Measurements from ENCODE around the gene ERVFRD-1.

ERVFRD-1 gene

GRCh38 chr6:11140056-11140455 lies 28.5 kb upstream of the ERVFRD-1 start:
- peak; percentile 24 for DNase-seq (ENCODE audit: low read depth)
- H3K4me3 ChIP-seq (ENCODE audit: low read depth, low read length): no peak overlapping the region
- TF ChIP-seq CTCF (conservative IDR thresholded peaks at IDR 0.05; ENCODE audit: low read depth, low read length): no peak

- DNase-seq (ENCODE audit: low read depth): peak; percentile 55
- H3K4me3 ChIP-seq (ENCODE audit: low read depth, low read length): no peak overlapping the region
- no peak for TF ChIP-seq CTCF (conservative IDR thresholded peaks at IDR 0.05; ENCODE audit: low read depth, low read length)
Measured at GRCh38 chr6:11139051-11139960, 27.8 kb upstream of the ERVFRD-1 start.

- no peak for DNase-seq (ENCODE audit: low read depth)
- H3K4me3 ChIP-seq (ENCODE audit: low read depth, low read length): no peak overlapping the region
- TF ChIP-seq CTCF (conservative IDR thresholded peaks at IDR 0.05; ENCODE audit: low read depth, low read length): no peak
Measured at GRCh38 chr6:11136809-11137208, 25.3 kb upstream of the ERVFRD-1 start.

GRCh38 chr6:11133281-11133680 lies 21.8 kb upstream of the ERVFRD-1 start:
- H3K4me3 ChIP-seq (ENCODE audit: low read depth, low read length): no peak overlapping the region
- TF ChIP-seq CTCF (conservative IDR thresholded peaks at IDR 0.05; ENCODE audit: low read depth, low read length): no peak
- peak; percentile 43 for DNase-seq (ENCODE audit: low read depth)

GRCh38 chr6:11132194-11132888 lies 20.8 kb upstream of the ERVFRD-1 start:
- no peak overlapping the region for H3K4me3 ChIP-seq (ENCODE audit: low read depth, low read length)
- no peak for DNase-seq (ENCODE audit: low read depth)
- no peak for TF ChIP-seq CTCF (conservative IDR thresholded peaks at IDR 0.05; ENCODE audit: low read depth, low read length)

GRCh38 chr6:11130605-11131004 lies 19.1 kb upstream of the ERVFRD-1 start:
- no peak for DNase-seq (ENCODE audit: low read depth)
- H3K4me3 ChIP-seq (ENCODE audit: low read depth, low read length): no peak overlapping the region
- no peak for TF ChIP-seq CTCF (conservative IDR thresholded peaks at IDR 0.05; ENCODE audit: low read depth, low read length)

Measured in choroid plexus epithelial cell (primary cell).